ENCODE data around the gene MED7.

GRCh38 chr5:157106630-157107461, 35.8 kb downstream of the MED7 start:
- TF ChIP-seq CTCF (tag by site-specific recombination; IDR thresholded peaks at IDR 0.05) (no peak), ZNF24 (tag by site-specific recombination; IDR thresholded peaks at IDR 0.05) (no peak)
